Smooth muscle cell (in vitro differentiated cells): Measurements from ENCODE around the gene MALRD1. TPM values are rescaled to one million over a fixed set of nuclear protein-coding genes. Genes with fewer than 3 reads are reported as not detected.

Experiments used
- DNase-seq: peaks from one replicate; lab custom pipeline; 2025; ENCODE audit not compliant: unreplicated experiment; lab: John Stamatoyannopoulos, UW
- H2AFZ ChIP-seq: fragments of 200-600 bp; sonication (generic); 2 replicates; pipeline ENCODE4 v1.6.0; 2016; ENCODE audit warnings: antibody characterized with exemption, low read depth, mild to moderate bottlenecking
- H3F3A ChIP-seq: fragments of 200-600 bp; sonication (generic); 2 replicates; pipeline ENCODE4 v1.6.0; 2017; ENCODE audit warnings: antibody characterized with exemption, low read depth
- H3K27ac ChIP-seq: fragments of 200-600 bp; sonication (generic); 2 replicates; pipeline ENCODE4 v1.5.1; 2016; ENCODE audit warnings: low read depth, mild to moderate bottlenecking
- H3K27me3 ChIP-seq: fragments of 200-600 bp; sonication (generic); 2 replicates; pipeline ENCODE4 v1.6.1; 2016; ENCODE audit warnings: low read depth, mild to moderate bottlenecking
- H3K36me3 ChIP-seq: fragments of 200-600 bp; sonication (generic); 2 replicates; pipeline ENCODE4 v1.5.1; 2016; ENCODE audit warnings: low read depth
- H3K4me1 ChIP-seq: fragments of 200-600 bp; sonication (generic); 2 replicates; pipeline ENCODE4 v1.5.1; 2016; ENCODE audit warnings: low read depth
- H3K4me2 ChIP-seq: fragments of 200-600 bp; sonication (generic); 2 replicates; pipeline ENCODE4 v1.6.0; 2016; ENCODE audit warnings: mild to moderate bottlenecking
- H3K4me3 ChIP-seq: fragments of 200-600 bp; sonication (generic); 2 replicates; pipeline ENCODE4 v1.5.1; 2016; ENCODE audit warnings: mild to moderate bottlenecking
- H3K79me2 ChIP-seq: fragments of 200-600 bp; sonication (generic); 2 replicates; pipeline ENCODE4 v1.6.0; 2016; ENCODE audit warnings: low read depth, mild to moderate bottlenecking
- H3K9ac ChIP-seq: fragments of 200-600 bp; sonication (generic); 2 replicates; pipeline ENCODE4 v1.6.0; 2016; ENCODE audit warnings: low read depth
- H3K9me3 ChIP-seq: fragments of 200-600 bp; sonication (generic); replicated peaks from 2 replicates; pipeline ENCODE4 v1.5.1; 2016; ENCODE audit warnings: low read depth
- H4K20me1 ChIP-seq: fragments of 200-600 bp; sonication (generic); 2 replicates; pipeline ENCODE4 v1.6.0; 2016; ENCODE audit warnings: low read depth
- WGBS: methylation state at CpG from one replicate; pipeline ENCODE4 v1.1.7; 2016; ENCODE audit warnings: low lambda C conversion rate; 5-methylcytosine and 5-hydroxymethylcytosine counted together
- polyA plus RNA-seq: library from polyadenylated mRNA; unstranded; fragments of >200 nt; fragmentation: Nextera tagmentation; extraction: Ambion mirVana; gene quantifications from 2 replicates; pipeline ENCODE4 v1.2.1, GENCODE V29; 2016
- total RNA-seq: library from RNA; depleted of rRNA; stranded (reverse); fragments of >200 nt; gene quantifications from 2 replicates; pipeline ENCODE4 v1.2.3, GENCODE V29; 2014
- TF ChIP-seq, protein P1 (sequence below): fragments of 200-600 bp; sonication (generic); IDR thresholded peaks from 2 replicates; pipeline ENCODE4 v1.5.1; 2017; ENCODE audit warnings: borderline replicate concordance, mild to moderate bottlenecking, antibody characterized with exemption; ENCODE audit not compliant: insufficient read depth, poor library complexity, severe bottlenecking

Gene MALRD1
- total and polyA plus RNA-seq, 2 experiments from 2014 or later, result 1.9 TPM; not detected in 1

DNA sequence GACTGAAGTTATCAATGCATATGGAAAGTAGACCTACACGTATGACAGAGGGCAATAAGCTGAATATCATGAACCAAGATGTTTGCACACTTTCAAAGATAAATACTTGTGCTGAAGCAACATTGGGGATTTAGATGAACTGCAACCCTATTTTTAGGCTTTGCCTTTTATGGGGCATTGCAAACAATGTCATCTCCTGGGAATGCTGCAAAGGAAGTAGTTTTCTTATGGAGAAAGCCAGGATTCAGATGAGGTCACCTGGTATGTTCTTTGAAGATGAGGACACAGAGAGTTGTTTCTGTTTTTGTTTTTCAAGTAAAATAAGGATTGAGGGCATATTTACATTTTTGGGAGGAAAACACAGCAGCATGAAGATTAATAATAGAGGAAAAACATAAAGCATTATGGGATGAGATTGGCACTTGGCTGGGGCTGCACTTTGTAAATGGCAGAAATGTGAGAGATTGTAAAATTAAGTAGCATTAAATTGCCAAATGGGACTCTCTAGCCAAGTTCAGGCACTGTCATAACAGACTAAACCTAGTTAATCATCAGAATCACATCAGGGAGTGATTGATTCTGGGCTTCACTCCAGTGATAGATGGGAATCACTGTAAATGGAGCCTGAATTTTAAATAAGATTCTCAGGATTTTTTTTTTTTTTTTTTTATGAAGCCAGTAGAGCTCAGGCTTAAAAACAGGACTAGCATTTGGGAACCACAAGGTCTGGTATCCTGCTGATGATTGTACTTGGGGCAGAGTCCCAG, 63.1 kb downstream of the MALRD1 start:
- Histone ChIP-seq H3K36me3 (no peaks in the 10 kb centered on the region), H3K4me1 (no peaks in the 10 kb centered on the region), H3K4me3 (no peak overlapping the region), H3K4me2 (peak overlapping the region; percentile 29), H3K27me3 (no peaks in the 10 kb centered on the region), H3K9ac (no peak overlapping the region), H2AFZ (no peak overlapping the region), H4K20me1 (no peaks in the 10 kb centered on the region), H3K27ac (no peak overlapping the region), H3K79me2 (no peaks in the 10 kb centered on the region), H3F3A (no peaks in the 10 kb centered on the region), H3K9me3 (peaks cover 5% of the 10 kb centered on the region)
- WGBS, result 71% methylated on average over 1 of the region's 1 CpG
- no peak for DNase-seq
- TF ChIP-seq, protein P1, sequence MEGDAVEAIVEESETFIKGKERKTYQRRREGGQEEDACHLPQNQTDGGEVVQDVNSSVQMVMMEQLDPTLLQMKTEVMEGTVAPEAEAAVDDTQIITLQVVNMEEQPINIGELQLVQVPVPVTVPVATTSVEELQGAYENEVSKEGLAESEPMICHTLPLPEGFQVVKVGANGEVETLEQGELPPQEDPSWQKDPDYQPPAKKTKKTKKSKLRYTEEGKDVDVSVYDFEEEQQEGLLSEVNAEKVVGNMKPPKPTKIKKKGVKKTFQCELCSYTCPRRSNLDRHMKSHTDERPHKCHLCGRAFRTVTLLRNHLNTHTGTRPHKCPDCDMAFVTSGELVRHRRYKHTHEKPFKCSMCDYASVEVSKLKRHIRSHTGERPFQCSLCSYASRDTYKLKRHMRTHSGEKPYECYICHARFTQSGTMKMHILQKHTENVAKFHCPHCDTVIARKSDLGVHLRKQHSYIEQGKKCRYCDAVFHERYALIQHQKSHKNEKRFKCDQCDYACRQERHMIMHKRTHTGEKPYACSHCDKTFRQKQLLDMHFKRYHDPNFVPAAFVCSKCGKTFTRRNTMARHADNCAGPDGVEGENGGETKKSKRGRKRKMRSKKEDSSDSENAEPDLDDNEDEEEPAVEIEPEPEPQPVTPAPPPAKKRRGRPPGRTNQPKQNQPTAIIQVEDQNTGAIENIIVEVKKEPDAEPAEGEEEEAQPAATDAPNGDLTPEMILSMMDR, result no peak

DNA sequence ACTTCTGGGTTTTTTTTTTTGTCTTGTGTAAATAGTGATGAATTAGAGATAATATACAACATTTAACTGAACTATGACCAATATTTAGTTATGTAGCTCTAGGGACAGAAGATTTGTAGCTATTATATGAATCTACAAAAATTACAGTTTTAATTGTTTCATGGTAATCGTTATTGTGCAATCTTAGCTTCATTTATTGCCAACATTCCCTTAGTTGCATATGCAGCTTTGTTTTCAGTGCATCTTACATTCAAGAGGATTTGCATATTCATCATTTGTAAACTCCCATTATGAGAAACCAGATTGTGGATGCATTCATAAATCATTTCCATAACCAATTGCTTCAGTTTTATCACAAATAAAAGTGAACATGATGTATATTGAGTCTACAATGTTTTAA, 68.8 kb downstream of the MALRD1 start:
- TF ChIP-seq, protein P1, result no peak
- H2AFZ ChIP-seq, result no peak overlapping the region
- H3K4me1 ChIP-seq, result no peaks in the 10 kb centered on the region
- no peak overlapping the region for H3K4me2 ChIP-seq
- no peaks in the 10 kb centered on the region for H3K79me2 ChIP-seq
- H3K27ac ChIP-seq, result no peak overlapping the region
- no peaks in the 10 kb centered on the region for H3K36me3 ChIP-seq
- no peak overlapping the region for H3K9ac ChIP-seq
- H3F3A ChIP-seq, result no peaks in the 10 kb centered on the region
- DNase-seq, result no peak
- H3K9me3 ChIP-seq, result no peaks in the 10 kb centered on the region
- no peaks in the 10 kb centered on the region for H3K27me3 ChIP-seq
- 91% methylated on average over 1 of the region's 1 CpG for WGBS
- H4K20me1 ChIP-seq, result no peaks in the 10 kb centered on the region
- no peak overlapping the region for H3K4me3 ChIP-seq

DNA sequence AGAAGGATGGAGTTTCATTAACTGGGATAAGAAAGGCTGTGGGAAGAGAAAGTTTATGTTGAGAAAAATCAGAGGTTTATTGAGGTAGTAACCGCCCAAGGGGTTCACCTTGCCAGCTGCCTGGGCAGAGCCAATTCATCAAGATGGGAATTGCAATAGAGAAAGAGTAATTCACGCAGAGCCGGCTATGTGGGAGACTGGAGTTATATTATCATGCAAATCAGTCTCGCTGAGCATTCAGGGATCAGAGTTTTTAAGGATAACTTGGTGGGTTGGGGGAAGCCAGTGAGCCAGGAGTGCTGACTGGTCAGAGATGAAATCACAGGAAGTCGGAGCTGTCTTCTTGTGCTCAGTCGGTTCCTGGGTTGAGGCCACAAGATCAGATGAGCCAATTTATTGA, 70.6 kb downstream of the MALRD1 start:
- H3K4me3 ChIP-seq, result no peak overlapping the region
- no peaks in the 10 kb centered on the region for H3K9me3 ChIP-seq
- DNase-seq, result no peak
- H3K4me1 ChIP-seq, result no peaks in the 10 kb centered on the region
- TF ChIP-seq, protein P1, result no peak
- no peaks in the 10 kb centered on the region for H3K36me3 ChIP-seq
- no peaks in the 10 kb centered on the region for H4K20me1 ChIP-seq
- no peak overlapping the region for H3K4me2 ChIP-seq
- H3K9ac ChIP-seq, result no peak overlapping the region
- no peaks in the 10 kb centered on the region for H3K79me2 ChIP-seq
- no peaks in the 10 kb centered on the region for H3F3A ChIP-seq
- H3K27ac ChIP-seq, result no peak overlapping the region
- no peaks in the 10 kb centered on the region for H3K27me3 ChIP-seq
- no peak overlapping the region for H2AFZ ChIP-seq
- WGBS, result 60% methylated on average over 6 of the region's 6 CpGs

DNA sequence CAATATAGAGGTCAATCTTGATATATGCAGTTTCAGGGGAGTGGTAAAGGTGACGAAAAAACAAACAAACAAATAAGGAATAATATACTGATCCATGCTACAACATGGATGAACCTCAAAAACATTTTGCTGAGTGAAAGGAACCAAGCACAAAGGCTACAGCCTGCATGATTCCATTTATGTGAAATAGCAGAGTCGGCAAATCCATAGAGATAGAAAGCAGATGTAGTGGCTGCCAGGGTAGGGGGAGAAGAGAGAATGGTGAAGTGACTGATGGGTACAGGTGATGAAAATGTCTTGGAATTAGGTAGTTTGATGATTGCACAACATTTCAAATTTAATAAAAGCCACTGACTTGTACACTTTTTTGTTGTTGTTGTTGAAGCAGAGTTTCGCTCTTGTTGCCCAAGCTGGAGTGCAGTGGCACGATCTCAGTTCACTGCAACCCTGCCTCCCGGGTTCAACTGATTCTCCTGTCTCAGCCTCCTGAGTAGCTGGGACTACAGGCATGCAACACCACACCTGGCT, 71.8 kb downstream of the MALRD1 start:
- no peak overlapping the region for H2AFZ ChIP-seq
- H3K9ac ChIP-seq, result no peak overlapping the region
- H4K20me1 ChIP-seq, result no peaks in the 10 kb centered on the region
- no peaks in the 10 kb centered on the region for H3K79me2 ChIP-seq
- no peak overlapping the region for H3K4me3 ChIP-seq
- WGBS, result 86% methylated on average over 5 of the region's 5 CpGs
- TF ChIP-seq, protein P1, result no peak
- no peak overlapping the region for H3K4me2 ChIP-seq
- no peak for DNase-seq
- H3K27ac ChIP-seq, result no peak overlapping the region
- H3K4me1 ChIP-seq, result no peaks in the 10 kb centered on the region
- no peaks in the 10 kb centered on the region for H3K27me3 ChIP-seq
- no peaks in the 10 kb centered on the region for H3F3A ChIP-seq
- no peaks in the 10 kb centered on the region for H3K36me3 ChIP-seq
- H3K9me3 ChIP-seq, result no peaks in the 10 kb centered on the region
